DND-41 (cell line): ENCODE measurements around the gene DUSP10.

Experiments used
- CTCF ChIP-seq: IDR thresholded peaks from 2 replicates; pipeline ENCODE4 v1.5.1; 2012; ENCODE audit warnings: borderline replicate concordance, low read length, moderate library complexity, mild to moderate bottlenecking; ENCODE audit not compliant: poor library complexity, severe bottlenecking; ENCODE audit errors: extremely low read depth
- EZH2 ChIP-seq: IDR thresholded peaks from 3 replicates; pipeline ENCODE4 v1.6.1; 2012; ENCODE audit warnings: borderline replicate concordance, low read depth, mild to moderate bottlenecking, moderate library complexity, low read length, inconsistent platforms; ENCODE audit not compliant: severe bottlenecking

GRCh38 chr1:221778125-221778524, 36.2 kb upstream of the DUSP10 start:
- TF ChIP-seq CTCF = no peak
- TF ChIP-seq EZH2 = no peak
